Vagina (tissue), 2 donors: ENCODE data around the gene HS6ST3.

Experiments
- POLR2A ChIP-seq, 2 donors: fragments of 450-650 bp; IDR thresholded peaks; one replicate each; pipeline ENCODE4 v1.6.1; 2017; ENCODE audit warnings: antibody characterized with exemption in 2 of 2, mild to moderate bottlenecking in 2 of 2, moderate library complexity in 2 of 2
- POLR2AphosphoS5 ChIP-seq, 2 donors: sonication (generic); formaldehyde crosslinking; IDR thresholded peaks; one replicate each; pipeline ENCODE4 v1.9.0; 2017; ENCODE audit warnings: antibody characterized with exemption in 2 of 2, mild to moderate bottlenecking in 2 of 2, low read depth in 1 of 2; ENCODE audit not compliant: insufficient read depth in 1 of 2
- TF ChIP-seq, protein P1 (sequence below), 3 experiments: fragments of 450-650 bp in 2 of 3; fragments of 200-600 bp in 1 of 3; sonication (generic) in 1 of 3; IDR thresholded peaks; one replicate each; pipeline ENCODE4 v1.5.1; 2017 to 2019; ENCODE audit warnings: antibody characterized with exemption in 3 of 3, mild to moderate bottlenecking in 2 of 3, moderate library complexity in 2 of 3

DNA sequence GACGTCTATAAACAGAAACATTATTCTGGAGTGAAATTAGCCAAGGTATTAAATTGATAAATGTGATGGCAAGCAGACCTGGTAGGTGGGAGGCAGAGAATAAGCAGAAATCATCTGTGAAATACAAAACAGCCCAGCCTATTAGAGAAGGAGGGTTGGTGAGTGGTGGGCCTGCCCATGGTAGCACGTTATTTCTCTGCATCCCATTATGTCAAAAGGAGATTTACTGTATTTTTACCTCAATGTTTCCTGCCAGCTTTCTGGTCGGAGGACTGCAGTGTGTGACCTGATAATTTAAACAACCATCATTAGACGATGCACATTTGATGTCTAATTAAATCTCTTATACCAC is 703.5 kb downstream of the HS6ST3 start:
- TF ChIP-seq, protein P1, sequence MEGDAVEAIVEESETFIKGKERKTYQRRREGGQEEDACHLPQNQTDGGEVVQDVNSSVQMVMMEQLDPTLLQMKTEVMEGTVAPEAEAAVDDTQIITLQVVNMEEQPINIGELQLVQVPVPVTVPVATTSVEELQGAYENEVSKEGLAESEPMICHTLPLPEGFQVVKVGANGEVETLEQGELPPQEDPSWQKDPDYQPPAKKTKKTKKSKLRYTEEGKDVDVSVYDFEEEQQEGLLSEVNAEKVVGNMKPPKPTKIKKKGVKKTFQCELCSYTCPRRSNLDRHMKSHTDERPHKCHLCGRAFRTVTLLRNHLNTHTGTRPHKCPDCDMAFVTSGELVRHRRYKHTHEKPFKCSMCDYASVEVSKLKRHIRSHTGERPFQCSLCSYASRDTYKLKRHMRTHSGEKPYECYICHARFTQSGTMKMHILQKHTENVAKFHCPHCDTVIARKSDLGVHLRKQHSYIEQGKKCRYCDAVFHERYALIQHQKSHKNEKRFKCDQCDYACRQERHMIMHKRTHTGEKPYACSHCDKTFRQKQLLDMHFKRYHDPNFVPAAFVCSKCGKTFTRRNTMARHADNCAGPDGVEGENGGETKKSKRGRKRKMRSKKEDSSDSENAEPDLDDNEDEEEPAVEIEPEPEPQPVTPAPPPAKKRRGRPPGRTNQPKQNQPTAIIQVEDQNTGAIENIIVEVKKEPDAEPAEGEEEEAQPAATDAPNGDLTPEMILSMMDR (IDR thresholded peaks at IDR 0.05), result no peak
- TF ChIP-seq POLR2A (IDR thresholded peaks at IDR 0.05), result no peak
- no peak for TF ChIP-seq POLR2AphosphoS5 (IDR thresholded peaks at IDR 0.05; ENCODE audit: insufficient read depth in 1 of 2, low read depth in 1 of 2)
